ENCODE results near the gene EBF4.
"Not testable (repeated sequence)": the region's sequence is repeated elsewhere in the genome, so short reads cannot be mapped to it uniquely, and the experiment has no call there.

EBF4 gene

GRCh38 chr20:2672446-2672845 is 20.1 kb upstream of the EBF4 start:
- DNase-seq: no peak

GRCh38 chr20:2673453-2673852 is 19.1 kb upstream of the EBF4 start:
- DNase-seq: no peak

- no peak for DNase-seq
Measured at GRCh38 chr20:2680046-2680445, 12.5 kb upstream of the EBF4 start.

GRCh38 chr20:2682040-2682439 is 10.5 kb upstream of the EBF4 start:
- DNase-seq: not testable (repeated sequence)

GRCh38 chr20:2684817-2685216 is 7.8 kb upstream of the EBF4 start:
- not testable (repeated sequence) for DNase-seq

- DNase-seq: no peak
Measured at GRCh38 chr20:2687514-2687913, 5.1 kb upstream of the EBF4 start.

- peak; percentile 71 to 83 for DNase-seq
Measured at GRCh38 chr20:2688041-2688591, 4.5 kb upstream of the EBF4 start.

GRCh38 chr20:2690213-2690612 is 2.4 kb upstream of the EBF4 start:
- DNase-seq: no peak

- no peak for DNase-seq
Measured at GRCh38 chr20:2690718-2691117, 1.9 kb upstream of the EBF4 start.

- DNase-seq: no peak
Measured at GRCh38 chr20:2691127-2691526, 1.5 kb upstream of the EBF4 start.

GRCh38 chr20:2691663-2692035 is 931 bp upstream of the EBF4 start:
- DNase-seq: no peak

- DNase-seq: no peak
Measured at GRCh38 chr20:2692886-2693285, 306 bp downstream of the EBF4 start.

GRCh38 chr20:2693286-2694007 is 867 bp downstream of the EBF4 start:
- DNase-seq: peak; percentile 33 to 34

- no peak for DNase-seq
Measured at GRCh38 chr20:2694008-2694471, 1.5 kb downstream of the EBF4 start.

GRCh38 chr20:2694519-2694918 is 1.9 kb downstream of the EBF4 start:
- no peak for DNase-seq

- DNase-seq: no peak
Measured at GRCh38 chr20:2695206-2695983, 2.8 kb downstream of the EBF4 start.

- DNase-seq: not testable (repeated sequence)
Measured at GRCh38 chr20:2695984-2696525, 3.5 kb downstream of the EBF4 start.

GRCh38 chr20:2696646-2697045 is 4.1 kb downstream of the EBF4 start:
- DNase-seq: no peak

- no peak for DNase-seq
Measured at GRCh38 chr20:2697768-2698167, 5.2 kb downstream of the EBF4 start.

GRCh38 chr20:2698186-2698817 is 5.7 kb downstream of the EBF4 start:
- no peak for DNase-seq

- no peak for DNase-seq
Measured at GRCh38 chr20:2698912-2699311, 6.3 kb downstream of the EBF4 start.

GRCh38 chr20:2699775-2700413 is 7.3 kb downstream of the EBF4 start:
- DNase-seq: no peak
